GM06990 (cell line): ENCODE data around the gene C19orf81.

Experiments
- DNase-seq: peaks from one replicate; pipeline ENCODE4 v3.0.0-alpha.2; 2011; ENCODE audit not compliant: insufficient read length; ENCODE audit errors: extremely low read depth
- H3K27me3 ChIP-seq: replicated peaks from 2 replicates; pipeline ENCODE4 v1.6.0; 2011; ENCODE audit warnings: low read length; ENCODE audit not compliant: control insufficient read depth, insufficient read depth
- H3K36me3 ChIP-seq: 2 replicates; pipeline ENCODE4 v1.5.1; 2011; ENCODE audit warnings: low read length; ENCODE audit not compliant: control insufficient read depth, insufficient read depth
- H3K4me3 ChIP-seq: replicated peaks from 2 replicates; pipeline ENCODE4 v1.5.1; 2011; ENCODE audit warnings: low read depth, mild to moderate bottlenecking, control low read depth, low read length
- TF ChIP-seq, protein P1 (sequence below): IDR thresholded peaks from 2 replicates; pipeline ENCODE4 v1.5.1; 2011; ENCODE audit warnings: low read length, control low read depth, mild to moderate bottlenecking, inconsistent platforms; ENCODE audit not compliant: insufficient read depth, poor library complexity, severe bottlenecking

The C19orf81 gene

DNA sequence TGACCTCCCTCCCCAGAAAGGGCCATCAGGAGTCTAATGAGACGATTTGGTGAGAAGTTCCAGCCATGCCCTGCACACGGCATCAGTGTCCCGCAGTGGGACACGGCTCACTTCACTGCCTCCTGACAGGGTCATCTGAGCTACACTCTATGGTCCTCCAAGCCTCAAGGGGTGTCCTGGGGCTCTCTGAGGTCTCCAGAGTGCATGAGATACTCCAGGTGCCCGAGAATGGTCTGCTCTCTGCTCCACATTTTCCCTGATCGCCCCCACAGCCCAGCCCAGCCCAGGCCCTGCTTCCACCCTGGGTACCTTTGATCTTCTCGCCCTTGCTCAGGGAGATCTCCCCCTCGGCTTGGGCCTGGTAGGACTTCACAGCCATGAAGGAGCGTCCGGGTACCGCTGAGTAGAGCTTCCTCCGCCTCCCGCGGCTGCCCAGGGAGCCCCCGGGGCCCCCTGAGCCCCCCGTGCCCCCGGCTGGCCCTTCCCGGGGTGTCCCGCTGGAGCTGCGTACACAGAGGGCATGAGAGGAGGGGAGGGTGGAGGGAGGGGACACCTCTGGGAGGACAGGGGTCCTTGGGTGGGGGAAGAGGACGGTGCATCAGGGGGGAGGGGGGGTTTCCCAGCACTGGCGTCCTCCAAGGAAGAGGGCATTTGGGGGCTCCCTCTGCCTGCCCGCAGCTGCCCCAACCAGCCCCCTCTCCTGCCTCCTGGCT lies 53.1 kb downstream of the C19orf81 start:
- TF ChIP-seq, protein P1, sequence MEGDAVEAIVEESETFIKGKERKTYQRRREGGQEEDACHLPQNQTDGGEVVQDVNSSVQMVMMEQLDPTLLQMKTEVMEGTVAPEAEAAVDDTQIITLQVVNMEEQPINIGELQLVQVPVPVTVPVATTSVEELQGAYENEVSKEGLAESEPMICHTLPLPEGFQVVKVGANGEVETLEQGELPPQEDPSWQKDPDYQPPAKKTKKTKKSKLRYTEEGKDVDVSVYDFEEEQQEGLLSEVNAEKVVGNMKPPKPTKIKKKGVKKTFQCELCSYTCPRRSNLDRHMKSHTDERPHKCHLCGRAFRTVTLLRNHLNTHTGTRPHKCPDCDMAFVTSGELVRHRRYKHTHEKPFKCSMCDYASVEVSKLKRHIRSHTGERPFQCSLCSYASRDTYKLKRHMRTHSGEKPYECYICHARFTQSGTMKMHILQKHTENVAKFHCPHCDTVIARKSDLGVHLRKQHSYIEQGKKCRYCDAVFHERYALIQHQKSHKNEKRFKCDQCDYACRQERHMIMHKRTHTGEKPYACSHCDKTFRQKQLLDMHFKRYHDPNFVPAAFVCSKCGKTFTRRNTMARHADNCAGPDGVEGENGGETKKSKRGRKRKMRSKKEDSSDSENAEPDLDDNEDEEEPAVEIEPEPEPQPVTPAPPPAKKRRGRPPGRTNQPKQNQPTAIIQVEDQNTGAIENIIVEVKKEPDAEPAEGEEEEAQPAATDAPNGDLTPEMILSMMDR: no peak
- Histone ChIP-seq H3K4me3 (no peak overlapping the region), H3K36me3 (no peaks in the 10 kb centered on the region), H3K27me3 (no peaks in the 10 kb centered on the region; the same call in none of the 2 replicates)
- DNase-seq: no peak

DNA sequence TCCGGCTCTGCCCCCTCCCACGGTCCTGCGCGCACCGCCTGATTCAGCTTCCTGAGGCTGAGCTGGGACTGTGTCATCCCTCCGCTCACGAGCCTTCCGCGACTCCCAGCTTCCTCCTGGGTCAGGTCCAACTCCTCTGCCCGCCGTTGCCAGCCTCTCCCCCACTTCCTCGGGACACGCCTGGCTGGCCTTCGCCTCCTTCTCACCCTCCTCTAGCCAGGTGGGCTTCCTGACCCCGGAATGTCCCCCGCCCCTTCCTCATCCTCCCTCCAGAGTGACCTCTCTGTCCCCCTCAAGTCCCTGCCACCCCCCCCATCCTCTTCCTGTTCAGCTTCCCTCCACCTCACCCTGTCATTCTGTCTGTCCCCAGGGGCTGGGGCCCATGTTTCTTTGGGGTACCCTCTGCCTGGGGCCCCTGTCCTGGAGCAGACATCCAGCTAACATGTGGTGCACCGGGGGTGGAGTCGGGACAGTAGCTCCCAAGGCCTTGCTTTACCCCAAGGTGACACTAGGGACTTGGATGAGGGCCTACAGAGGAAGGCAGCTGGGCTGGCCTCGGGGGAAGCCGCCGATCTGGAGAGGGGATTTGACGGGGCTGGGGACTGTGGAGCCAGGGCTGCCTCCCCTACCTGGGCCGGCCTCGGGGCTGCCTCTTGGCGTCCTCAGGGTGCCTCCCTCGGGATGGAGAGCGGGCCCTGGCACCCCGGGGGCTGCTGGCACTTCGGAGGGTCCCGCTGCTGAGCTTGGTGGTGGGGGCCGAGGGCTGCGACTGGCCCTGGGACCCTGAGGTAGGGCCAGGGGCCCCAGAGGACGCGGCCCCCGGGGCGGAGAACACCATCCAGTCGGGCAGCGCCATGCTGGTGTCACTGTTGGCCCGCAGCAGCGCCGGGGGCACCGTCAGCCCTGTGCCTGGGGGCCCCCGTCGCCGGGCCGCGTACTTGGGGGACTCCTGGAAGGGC lies 53.9 kb downstream of the C19orf81 start:
- TF ChIP-seq, protein P1: no peak
- DNase-seq: no peak
- Histone ChIP-seq H3K36me3 (no peaks in the 10 kb centered on the region), H3K27me3 (peaks cover under 1% of the 10 kb centered on the region), H3K4me3 (no peak overlapping the region)

DNA sequence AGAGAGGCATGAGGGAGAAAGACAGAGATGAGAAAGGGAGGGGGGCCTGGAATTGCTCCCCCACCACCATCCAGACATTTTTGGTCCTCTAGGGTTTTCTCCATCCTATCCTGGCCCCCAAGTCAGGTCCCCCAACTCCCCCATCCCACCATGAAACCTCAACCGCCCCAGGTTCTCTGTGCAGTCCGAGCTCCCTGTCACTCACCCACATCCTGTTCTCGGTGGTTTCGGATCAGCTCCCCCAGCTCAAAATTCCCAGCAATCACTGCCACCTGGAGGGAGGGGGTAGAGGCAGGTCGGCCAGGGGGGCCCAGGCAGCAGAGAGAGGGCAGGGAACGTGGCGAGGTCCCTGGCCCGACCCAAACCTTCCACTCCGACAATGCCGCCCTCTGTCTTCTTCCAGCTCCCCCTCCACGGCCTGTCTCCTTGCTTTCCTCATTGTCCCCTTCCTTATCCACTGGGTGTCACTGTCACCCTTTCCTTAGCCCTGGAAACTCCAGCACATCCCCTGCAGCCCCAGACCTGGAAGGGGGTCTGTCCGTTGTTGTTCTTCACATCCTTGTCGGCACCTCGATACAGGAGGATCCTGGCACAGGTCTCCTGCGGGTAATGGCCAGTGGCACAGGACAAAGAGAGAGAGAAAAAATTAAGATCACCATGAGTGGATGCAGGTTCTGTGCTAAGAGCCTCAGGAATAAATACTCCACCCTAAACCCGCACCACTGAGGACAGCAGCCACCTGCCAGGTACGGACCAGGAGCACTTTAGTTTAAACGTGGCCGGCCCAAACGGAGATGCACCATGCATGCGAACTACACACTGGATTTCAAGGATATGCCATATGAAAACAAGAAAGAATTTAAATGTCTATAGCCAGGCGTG lies 54.9 kb downstream of the C19orf81 start:
- Histone ChIP-seq H3K27me3 (peaks cover 1% of the 10 kb centered on the region), H3K4me3 (no peak overlapping the region), H3K36me3 (no peaks in the 10 kb centered on the region)
- no peak for DNase-seq
- TF ChIP-seq, protein P1: no peak

DNA sequence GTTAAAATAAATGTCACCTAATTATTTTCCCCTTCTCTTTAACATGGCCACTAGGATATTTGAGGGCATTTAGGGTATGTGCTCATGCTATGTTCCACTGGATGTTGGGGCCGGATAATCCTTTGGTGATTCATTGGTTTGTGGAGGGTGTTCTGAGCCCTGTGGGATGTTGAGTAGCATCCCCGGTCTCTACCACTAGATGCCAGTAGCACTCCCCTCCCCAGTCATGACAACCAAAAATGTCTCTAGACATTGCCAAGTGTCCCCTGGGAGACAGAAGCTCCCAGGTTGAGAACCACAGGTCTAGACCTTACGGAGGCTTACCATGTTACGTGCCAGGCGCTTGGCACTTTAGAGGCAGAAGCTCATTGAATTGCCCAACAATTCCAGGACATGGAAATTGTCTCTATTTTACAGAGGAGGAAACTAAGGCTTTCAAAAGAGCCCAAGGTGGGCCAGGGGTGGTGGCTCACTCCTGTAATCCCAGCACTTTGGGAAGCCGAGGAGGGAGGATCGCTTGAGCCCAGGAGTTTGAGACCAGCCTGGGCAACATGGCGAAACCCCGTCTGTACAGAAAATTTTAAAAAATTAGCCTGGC lies 56.3 kb downstream of the C19orf81 start:
- no peak for DNase-seq
- Histone ChIP-seq H3K27me3 (peaks cover 1% of the 10 kb centered on the region), H3K4me3 (no peak overlapping the region), H3K36me3 (no peaks in the 10 kb centered on the region)
- TF ChIP-seq, protein P1: peak; percentile 87

DNA sequence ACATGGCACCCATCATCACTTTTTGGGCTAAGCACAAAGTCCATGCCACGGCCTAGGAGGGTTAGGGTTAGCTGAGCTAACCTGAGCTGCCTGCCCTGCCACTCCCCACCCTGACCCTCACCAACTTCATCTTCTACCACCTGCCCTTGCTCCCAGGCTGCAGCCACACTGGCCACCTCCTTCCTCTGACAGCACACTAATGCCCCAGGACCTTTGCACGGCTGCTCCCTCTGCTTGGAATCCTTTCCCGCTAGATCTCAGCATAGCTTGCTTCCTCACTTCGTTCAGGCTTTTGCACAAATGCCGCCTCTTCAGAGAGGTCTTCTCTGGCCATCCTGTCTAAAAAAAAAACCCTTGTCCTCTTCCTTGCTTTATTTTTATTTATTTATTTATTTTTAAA lies 57.1 kb downstream of the C19orf81 start:
- no peaks in the 10 kb centered on the region for H3K36me3 ChIP-seq
- TF ChIP-seq, protein P1: no peak
- H3K4me3 ChIP-seq: no peak overlapping the region
- no peak for DNase-seq
- peaks cover 1% of the 10 kb centered on the region for H3K27me3 ChIP-seq
